AG10803 (cell line): ENCODE data around the gene ATP2B2.

Source experiments
- DNase-seq: peaks from one replicate; pipeline ENCODE4 v3.0.0; 2010; ENCODE audit warnings: low read depth
- H3K4me3 ChIP-seq: 2 replicates; pipeline ENCODE4 v1.5.1; 2011; ENCODE audit warnings: mild to moderate bottlenecking, low read length, control low read depth
- CTCF ChIP-seq: conservative IDR thresholded peaks from 2 replicates; pipeline ENCODE4 v1.5.1; 2011; ENCODE audit warnings: mild to moderate bottlenecking, low read length, control low read depth, inconsistent platforms

ATP2B2 gene

GRCh38 chr3:10389995-10390394 lies 115.4 kb downstream of the ATP2B2 start:
- H3K4me3 ChIP-seq: no peak overlapping the region
- no peak for TF ChIP-seq CTCF
- no peak for DNase-seq

DNA sequence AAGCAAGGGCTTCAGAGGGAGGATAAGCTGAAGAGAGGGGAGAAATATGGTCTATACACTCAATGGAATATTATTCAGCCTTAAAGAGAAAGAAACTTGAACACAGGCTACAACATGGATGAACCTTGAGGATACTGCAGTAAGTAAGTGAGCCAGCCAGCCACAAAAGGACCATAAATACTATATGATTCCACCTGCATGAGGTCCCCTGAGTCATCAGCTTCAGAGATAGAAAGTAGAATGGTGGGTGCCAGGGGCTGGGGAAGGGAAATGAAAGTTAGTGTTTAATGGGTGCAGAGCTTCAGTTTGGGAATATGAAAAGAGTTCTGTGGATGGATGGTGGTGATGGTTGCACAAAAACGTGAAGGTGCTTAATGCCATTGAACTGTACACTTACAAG lies 116.0 kb downstream of the ATP2B2 start:
- no peak for TF ChIP-seq CTCF
- H3K4me3 ChIP-seq: no peak overlapping the region
- DNase-seq: no peak

DNA sequence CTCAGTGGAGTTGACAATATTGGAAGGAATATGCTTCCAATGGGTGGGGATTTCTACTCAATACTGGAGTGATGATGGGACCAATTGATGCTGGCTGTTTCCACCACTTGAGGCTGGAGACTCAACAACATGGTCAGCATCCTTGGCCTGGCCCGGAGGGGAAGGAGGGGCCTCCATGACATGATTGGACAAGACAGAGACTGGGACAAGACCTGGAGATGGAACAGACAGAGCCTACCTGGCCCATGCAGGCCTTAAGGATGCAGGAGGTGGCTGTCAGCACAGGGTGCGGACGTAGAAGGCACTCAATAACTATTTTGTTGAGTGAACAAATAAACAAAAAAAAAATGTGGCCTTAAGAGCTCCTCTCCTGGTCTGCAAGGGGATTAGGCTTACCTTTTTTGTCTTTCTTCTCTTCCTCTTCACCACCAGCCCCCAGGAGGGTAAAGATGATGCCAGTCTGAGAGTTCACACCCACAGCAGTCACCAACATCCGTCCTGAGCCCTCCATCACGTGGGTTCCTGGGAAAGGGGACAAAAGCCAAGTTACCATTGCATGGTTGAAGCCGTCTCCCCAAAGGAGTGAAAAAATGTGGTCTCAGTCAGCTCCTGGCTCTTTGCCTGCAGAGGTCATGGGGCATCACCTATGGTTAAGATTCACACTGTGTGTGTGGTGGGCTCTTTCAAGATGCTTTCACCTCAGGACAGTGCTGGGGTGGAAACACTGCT lies 117.3 kb downstream of the ATP2B2 start:
- no peak for TF ChIP-seq CTCF
- no peak overlapping the region for H3K4me3 ChIP-seq
- DNase-seq: no peak

- no peak for DNase-seq
- no peak overlapping the region for H3K4me3 ChIP-seq
- TF ChIP-seq CTCF: no peak
Observed at GRCh38 chr3:10386121-10386520, 119.3 kb downstream of the ATP2B2 start.

DNA sequence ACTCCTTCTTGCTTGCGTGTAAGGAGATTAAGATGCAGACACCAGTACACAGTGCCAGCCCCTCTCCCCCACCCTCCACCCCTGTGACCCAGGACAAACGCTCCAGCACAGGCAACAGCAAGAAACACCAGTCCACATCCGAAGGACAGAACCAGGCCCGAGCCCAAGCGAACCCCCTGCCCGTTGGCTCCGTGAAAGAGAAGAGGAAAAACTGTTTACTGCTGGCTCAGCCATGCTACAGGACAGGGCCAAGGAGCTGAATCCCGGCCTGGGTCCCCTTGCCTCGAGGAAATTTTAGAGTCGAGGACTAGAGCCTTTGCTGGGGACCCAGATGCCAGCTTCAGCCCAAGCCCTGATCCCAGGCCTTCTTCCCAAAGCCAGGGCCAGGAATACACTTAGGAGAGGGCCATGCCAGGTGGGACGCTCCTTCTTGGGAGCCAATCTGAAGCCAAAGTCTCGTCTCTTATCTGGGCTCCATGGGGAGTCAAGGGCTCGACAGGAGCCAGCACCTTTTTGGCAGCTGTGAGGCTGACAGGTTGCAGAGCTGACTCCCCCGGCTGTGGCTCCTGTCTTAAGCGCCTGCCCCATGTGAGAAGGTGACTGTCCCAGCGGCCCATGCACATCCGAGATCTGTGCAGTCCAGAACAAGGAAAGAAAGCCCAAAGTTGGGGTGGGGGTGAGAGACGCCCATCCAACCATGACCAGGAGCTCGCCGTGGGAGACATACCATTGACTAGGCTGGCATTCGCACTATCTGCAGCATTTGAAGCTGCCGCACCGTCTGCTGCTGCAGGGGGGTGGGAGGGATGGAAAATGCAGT lies 120.6 kb downstream of the ATP2B2 start:
- TF ChIP-seq CTCF: no peak
- no peak overlapping the region for H3K4me3 ChIP-seq
- DNase-seq: no peak

GRCh38 chr3:10383850-10384248 lies 121.5 kb downstream of the ATP2B2 start:
- TF ChIP-seq CTCF: no peak
- no peak for DNase-seq
- no peak overlapping the region for H3K4me3 ChIP-seq
